ENCODE results near the gene RPL29.
A peak's percentile ranks its signal among the peaks of the same experiment; 100 is the strongest.

RPL29 gene

GRCh38 chr3:51982838-51983577 is 12.7 kb downstream of the RPL29 start, which contains the start of gene ACY1:
Gene ACY1 (plus strand): TSS chr3:51983535. CDS start chr3:51984065, 530 bp downstream.
- peak; percentile 30 to 43 for DNase-seq (ENCODE audit: low read depth in 2 of 2)

- DNase-seq (ENCODE audit: low read depth in 2 of 2): no peak
Observed at GRCh38 chr3:51982352-51982837, 13.3 kb downstream of the RPL29 start.

- no peak for DNase-seq (ENCODE audit: low read depth in 2 of 2)
Observed at GRCh38 chr3:51980253-51980652, 15.4 kb downstream of the RPL29 start.

- no peak for DNase-seq (ENCODE audit: low read depth in 2 of 2)
Observed at GRCh38 chr3:51978143-51978502, 17.6 kb downstream of the RPL29 start.

GRCh38 chr3:51977446-51978142 is 18.1 kb downstream of the RPL29 start:
- no peak for DNase-seq (ENCODE audit: low read depth in 2 of 2)

- DNase-seq (ENCODE audit: low read depth in 2 of 2): no peak
Observed at GRCh38 chr3:51975852-51976549, 19.7 kb downstream of the RPL29 start.

GRCh38 chr3:51974963-51975851 is 20.5 kb downstream of the RPL29 start, which contains the start of gene ABHD14A:
Gene ABHD14A (plus strand): TSS chr3:51975064. CDS start chr3:51975136, 72 bp downstream.
- DNase-seq (ENCODE audit: low read depth in 2 of 2): peak; percentile 30 to 41

- DNase-seq (ENCODE audit: low read depth in 2 of 2): no peak
Observed at GRCh38 chr3:51974277-51974962, 21.3 kb downstream of the RPL29 start.

- DNase-seq (ENCODE audit: low read depth in 2 of 2): no peak
Observed at GRCh38 chr3:51971350-51971749, 24.3 kb downstream of the RPL29 start.

- no peak for DNase-seq (ENCODE audit: low read depth in 2 of 2)
Observed at GRCh38 chr3:51970606-51971300, 24.9 kb downstream of the RPL29 start.

GRCh38 chr3:51969841-51970240 is 25.9 kb downstream of the RPL29 start:
- DNase-seq (ENCODE audit: low read depth in 2 of 2): no peak

- no peak for DNase-seq (ENCODE audit: low read depth in 2 of 2)
Observed at GRCh38 chr3:51968883-51969678, 26.6 kb downstream of the RPL29 start.

GRCh38 chr3:51968170-51968775 is 27.4 kb downstream of the RPL29 start:
- no peak for DNase-seq (ENCODE audit: low read depth in 2 of 2)

- DNase-seq (ENCODE audit: low read depth in 2 of 2): no peak
Observed at GRCh38 chr3:51967384-51968169, 28.1 kb downstream of the RPL29 start, which contains the start of gene PCBP4. Gene PCBP4 (minus strand): TSS chr3:51967454. CDS start chr3:51961240, 6,214 bp downstream.

- DNase-seq (ENCODE audit: low read depth in 2 of 2): no peak
Observed at GRCh38 chr3:51966922-51967383, 28.7 kb downstream of the RPL29 start.

- DNase-seq (ENCODE audit: low read depth in 2 of 2): no peak
Observed at GRCh38 chr3:51966486-51966885, 29.2 kb downstream of the RPL29 start.

GRCh38 chr3:51966016-51966415 is 29.7 kb downstream of the RPL29 start:
- no peak for DNase-seq (ENCODE audit: low read depth in 2 of 2)

GRCh38 chr3:51964521-51964920 is 31.2 kb downstream of the RPL29 start:
- no peak for DNase-seq (ENCODE audit: low read depth in 2 of 2)
